ENCODE data around the gene SMOC1.

The SMOC1 gene

DNA sequence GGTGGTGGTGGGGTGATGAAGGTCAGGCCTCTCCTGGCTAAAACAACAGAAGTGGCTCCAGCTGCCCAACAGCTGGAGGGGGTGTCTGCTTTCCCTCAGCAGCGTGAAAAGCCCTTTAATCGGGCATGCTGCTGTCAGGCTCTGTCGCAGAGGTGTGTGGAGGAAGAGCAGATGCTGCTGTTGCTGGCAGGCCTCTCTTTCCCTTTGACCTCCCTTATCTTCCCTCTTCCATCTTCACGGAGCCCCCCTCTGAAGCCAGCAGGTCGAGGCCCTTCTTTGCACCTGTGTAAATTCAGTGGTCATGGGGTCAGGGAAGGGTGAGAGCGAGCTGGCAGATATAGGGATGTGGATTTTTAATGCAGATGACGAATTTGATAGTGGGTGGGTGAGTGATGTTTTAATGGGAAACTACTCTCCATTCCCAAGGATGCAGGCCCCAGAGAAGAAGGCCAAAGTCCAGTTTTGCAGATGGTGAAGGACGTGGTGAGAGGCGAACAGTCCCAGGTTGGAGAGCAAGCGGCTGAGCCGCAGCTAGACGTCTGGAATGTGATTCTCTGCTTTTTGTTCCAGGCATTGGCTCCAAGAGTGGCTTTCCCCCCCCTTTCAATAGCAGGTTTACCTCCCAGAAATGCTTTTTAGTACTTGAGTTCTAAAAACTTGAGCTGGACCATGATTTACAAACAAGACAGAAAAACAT, 64.0 kb downstream of the SMOC1 start:
- no peak for DNase-seq (ENCODE audit: low spot score)

DNA sequence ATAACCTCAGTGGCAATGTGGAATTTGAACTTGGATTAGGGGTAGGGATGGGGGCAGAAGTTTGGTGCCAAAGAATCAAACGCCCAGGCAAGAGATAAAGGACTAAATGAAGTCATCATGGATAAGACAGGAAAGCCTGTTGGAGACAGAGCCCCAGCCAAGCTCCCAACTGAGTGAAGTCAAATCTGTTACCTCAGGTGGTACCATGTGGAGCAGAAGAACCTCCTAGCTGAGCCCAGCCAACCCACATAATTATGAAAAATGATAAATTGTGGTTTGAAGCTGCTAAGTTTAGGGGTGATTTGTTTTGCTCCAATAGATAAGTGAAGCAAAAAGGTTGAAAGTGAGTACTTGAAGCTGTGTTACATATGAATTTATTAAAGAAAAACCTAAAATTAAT, 66.1 kb downstream of the SMOC1 start:
- no peak for DNase-seq (ENCODE audit: low spot score)

DNA sequence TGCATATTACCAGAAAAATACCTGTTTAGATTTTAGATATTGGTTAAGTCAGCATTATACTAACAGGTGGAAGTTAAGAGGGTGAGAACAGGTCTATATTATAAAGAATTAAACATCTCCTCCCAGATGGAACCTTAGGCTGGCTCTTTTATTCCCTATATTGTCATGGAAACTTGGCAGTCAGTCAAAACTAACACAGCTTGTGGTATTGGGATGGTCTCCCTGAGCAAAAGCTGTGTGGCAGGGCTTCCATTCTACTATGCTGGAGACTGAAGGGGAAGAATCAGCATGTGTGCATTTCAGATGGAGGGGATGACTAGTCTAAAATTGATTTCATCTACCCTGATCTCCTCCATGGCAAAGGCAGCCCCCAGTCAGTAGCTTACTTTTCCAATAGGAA, 66.7 kb downstream of the SMOC1 start:
- no peak for DNase-seq (ENCODE audit: low spot score)

DNA sequence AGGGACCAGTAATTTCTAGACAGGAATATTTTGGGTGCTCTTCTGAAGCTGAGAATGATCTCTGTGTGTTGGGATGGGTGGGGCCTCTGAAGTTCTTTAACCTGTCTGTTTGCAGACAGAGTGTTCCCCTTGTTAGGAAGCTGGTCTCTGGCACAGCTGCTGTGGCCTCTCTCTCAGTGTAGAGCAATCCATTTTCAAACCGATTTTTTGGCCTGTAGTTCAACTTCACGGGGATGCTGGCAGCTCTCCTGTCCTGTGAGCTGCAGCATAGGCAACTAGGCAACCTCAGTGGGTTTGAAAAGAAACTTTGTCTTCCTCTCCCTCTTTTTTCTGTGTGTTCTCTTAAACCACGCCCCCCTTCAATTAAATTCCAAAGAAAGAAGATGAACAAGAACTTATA, 69.1 kb downstream of the SMOC1 start:
- no peak for DNase-seq (ENCODE audit: low spot score)

DNA sequence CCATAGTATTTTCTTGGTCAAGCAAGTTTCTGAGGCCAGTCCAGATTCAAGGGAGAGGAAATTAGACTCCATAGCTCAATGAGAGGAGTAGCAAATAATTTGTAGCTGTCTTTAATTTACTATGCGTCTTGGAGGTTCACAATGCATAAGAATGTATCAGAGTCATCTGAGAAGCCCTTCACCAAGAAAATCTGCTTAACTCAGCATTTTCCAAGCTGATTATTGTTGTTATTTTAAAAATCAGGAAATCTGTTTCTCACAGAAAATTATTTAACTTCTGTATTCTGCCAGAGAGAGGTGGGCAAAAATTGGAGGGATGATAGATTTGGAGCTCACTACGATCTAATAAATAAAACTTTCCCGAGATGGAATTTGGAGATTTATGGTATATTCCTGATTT, 72.0 kb downstream of the SMOC1 start:
- no peak for DNase-seq (ENCODE audit: low spot score)

DNA sequence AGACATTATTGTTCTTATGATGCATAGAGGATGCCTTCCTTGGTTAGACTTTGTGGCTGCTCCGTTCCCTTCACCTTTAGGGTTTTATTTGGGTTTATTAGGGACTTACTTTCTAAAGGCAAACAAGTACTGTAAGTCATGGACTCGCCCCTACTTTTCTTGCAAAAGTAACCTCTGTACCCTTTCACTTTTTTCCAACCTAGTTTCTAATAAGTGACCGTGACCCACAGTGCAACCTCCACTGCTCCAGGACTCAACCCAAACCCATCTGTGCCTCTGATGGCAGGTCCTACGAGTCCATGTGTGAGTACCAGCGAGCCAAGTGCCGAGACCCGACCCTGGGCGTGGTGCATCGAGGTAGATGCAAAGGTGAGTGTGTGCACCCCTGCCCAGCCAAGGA, 72.7 kb downstream of the SMOC1 start:
- no peak for DNase-seq (ENCODE audit: low spot score)

DNA sequence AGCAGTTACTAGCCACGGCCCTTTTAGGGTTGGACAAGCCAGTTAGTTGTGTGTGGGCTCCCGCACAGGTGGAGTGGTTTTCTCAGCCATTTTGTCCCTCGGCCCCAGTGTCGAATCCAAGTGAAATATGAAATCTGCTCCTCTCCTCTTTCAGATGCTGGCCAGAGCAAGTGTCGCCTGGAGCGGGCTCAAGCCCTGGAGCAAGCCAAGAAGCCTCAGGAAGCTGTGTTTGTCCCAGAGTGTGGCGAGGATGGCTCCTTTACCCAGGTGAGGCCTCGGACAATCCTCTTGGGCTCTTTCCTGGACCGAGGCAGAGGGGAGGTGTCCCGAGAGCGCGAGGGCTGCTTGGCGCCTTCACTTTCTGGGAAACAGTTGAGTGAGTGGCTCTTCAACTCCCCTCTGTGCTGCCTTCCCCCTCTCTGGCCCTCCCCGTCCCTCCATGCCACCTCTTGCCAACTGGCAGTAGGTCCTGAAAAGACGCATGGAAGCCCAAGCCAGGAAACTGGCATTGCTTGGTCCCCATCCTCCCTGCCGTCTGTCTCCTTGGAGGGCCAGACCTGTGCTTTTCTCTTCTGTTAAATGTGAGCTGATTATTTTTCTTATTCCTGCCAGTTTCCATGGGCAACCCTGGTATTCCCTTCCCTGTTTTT, 74.2 kb downstream of the SMOC1 start:
- no peak for DNase-seq (ENCODE audit: low spot score)

DNA sequence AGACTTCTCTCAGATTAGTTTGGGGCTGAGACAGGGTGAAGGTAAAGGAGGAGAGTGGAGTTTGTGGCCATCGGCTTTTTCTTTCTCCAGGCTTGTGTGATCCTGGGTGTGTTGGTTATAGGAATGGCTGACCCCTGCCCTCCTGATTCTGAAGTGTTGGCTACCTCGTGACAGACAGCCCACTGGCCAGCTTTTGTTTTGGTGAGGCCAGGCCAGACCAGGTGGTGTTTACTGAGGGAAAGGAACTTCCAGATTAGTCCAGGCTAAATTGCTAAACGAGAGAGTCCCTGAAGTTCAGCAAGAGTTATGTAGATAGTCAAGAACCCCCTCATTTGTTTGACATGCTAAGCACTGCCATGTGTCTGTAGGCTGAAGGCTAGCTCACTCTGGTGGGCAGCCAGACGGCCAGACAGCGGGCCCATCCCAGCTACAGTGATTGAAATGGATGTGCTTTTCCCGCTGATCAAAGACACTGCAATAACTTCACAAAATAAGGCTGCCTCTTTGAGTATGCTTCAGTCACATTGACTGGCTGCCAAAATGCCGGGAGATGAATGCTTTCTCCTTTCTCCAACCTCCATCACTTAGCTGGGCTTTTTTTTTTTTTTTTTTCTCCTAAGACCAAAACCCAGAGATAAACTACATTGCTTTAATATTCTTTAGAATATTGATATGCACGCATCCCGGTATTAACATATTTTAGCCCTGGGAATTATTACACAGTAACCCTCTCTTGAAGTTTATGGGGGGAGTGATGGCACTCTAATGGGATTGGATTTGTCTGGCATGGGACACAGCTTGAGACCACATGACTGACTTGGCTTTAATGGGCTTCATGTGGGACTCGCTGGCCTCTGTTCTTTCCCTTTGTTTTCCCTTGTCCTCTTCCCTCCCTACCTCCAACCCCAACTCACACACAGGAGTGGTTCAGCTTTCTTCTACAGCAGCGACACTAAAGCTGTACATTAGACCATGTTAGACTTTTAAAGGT, 76.9 kb downstream of the SMOC1 start:
- DNase-seq (ENCODE audit: low spot score), result no peak

DNA sequence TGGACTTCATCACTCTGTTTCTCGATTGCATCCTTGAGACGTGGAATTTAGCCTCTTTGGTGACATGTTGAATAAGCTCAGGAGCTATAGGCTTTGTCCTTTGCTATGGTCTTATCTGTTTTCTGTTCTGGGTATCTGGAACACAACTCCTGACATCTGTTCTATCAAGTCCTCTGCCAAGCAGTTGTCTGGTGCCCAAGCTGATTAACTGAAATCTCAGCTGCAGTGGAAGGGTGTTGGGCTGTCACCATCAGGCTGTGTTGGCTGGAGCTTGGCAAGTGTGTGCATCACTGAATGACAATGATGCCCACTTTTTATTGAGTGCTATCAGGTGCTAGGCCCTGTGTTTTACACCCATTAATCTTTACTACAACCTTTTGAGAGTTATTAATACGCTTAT, 77.8 kb downstream of the SMOC1 start:
- no peak for DNase-seq (ENCODE audit: low spot score)

DNA sequence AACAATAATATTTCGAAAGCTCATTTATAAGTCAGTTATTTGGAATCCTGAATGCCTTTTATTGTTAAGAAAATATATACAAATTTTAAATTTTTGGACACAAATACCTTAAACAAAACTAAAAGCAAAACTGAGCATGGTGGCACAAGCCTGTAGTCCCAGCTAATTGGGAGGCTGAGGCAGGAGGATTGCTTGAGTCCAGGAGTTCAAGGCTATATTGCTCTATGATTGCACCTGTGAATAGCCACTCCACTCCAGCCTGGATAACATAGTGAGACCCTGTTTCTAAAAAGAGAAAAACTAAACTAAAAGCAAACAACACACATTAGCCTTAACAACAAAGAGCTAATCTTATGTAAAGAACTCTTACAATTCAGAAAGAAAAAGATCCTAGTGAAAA, 78.8 kb downstream of the SMOC1 start:
- no peak for DNase-seq (ENCODE audit: low spot score)

DNA sequence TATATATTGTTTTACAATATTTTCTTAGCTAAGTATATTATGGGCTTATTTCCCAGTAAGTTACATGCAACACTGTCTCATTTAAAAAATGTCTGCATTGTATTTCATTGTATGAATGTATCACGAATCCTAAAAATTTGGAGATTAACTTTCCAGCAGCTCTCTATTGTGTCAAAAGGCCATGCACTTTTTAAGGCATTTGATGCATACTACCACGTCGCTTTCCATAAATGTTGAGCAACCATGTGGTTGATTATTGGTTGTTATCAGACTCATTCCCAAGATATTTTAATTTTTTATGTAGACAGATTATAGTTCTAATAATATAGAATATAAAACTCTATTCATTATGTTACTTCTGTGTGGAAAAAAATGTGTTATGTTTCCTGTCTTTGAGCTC, 79.9 kb downstream of the SMOC1 start:
- DNase-seq (ENCODE audit: low spot score), result no peak

DNA sequence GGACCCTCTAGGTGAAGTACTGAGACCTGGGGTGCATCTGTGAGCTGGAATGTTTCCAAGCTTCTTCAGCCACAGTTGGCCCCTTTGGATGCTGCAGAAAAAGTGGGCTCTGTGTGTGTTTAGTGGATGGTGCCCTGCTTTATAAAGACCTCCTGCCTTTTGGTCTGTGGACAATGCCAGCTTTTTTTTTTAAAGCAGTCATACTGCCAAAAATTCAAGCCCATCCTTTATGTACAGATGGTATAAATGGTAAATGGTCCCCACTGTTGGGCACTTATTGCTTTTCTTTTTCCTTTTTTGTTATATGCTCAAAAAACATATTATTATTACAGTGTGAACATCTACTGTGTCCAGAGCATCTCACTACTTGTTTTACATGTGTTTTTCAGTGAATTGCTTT, 81.1 kb downstream of the SMOC1 start:
- no peak for DNase-seq (ENCODE audit: low spot score)

DNA sequence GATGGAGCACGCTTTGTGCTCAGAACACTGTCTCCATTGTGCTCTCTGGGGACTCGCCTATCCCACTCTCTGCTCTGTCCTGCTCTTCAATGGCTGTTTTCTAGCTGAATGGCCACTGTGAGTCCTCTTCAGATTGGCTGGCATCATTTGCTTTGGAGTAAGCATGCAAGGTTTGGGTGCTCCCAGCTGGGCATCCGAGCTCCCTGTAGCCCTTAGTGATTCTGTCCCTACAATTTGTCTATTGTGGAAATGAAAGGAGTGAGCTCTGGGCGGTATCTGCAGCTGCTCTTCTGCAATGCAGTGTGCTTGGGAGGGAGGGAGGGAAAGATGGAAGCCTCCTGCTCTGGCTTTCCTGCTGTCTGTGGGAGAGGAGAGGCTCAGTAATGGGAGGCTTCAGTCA, 84.8 kb downstream of the SMOC1 start:
- DNase-seq (ENCODE audit: low spot score), result no peak

DNA sequence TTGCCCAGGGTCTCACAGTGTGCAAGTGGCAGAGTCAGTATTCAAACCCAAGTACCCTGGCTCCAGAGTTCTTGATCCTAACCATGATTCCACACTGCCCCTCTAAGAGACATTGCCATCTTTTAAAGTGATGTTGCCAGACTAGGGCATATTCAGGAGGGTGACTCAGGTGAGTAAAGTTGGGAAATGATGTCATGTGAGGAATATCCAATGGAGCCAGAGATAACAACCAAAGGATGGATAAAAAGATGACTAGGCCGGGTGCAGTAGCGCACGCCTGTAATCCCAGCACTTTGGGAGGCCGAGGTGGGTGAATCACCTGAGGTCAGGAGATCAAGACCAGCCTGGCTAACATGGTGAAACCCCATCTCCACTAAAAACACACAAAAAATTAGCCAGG, 85.6 kb downstream of the SMOC1 start:
- DNase-seq (ENCODE audit: low spot score), result no peak

DNA sequence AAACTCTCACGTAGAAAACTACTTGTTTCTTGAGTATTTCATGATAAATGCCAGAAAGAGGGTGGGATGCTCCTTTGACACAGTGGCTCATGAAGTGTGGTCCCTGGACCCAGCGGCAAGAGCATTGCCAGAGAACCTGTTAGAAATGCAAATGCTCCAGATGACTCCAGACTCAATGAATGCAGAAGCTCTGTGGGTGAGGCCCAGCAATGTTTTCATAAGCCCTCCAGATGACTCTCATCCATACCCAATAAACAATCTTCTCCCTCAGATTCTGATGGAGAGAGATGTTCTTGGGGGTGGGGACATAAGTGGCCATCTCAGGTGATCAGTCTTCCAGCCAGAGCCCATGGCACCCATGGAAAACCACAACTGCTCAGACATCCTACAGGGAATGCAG, 88.9 kb downstream of the SMOC1 start:
- no peak for DNase-seq (ENCODE audit: low spot score)

DNA sequence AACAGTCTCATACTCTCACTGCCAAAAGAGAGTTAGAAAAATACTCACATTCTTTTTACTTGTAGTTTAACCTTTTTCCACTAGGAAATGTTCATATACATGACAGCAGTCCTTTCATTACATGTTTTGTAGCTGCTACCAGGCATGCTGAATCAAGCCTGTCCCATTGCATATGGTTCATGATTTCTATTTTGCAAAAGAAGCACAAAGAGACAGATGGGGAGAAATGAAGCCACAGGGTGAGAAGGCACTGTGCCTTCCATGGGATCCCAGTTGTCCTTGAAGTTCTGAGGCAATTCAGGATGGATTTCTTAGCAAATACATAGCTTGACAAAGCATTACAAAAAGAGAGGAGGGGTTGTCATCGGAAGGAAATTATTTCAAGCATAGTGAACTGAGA, 89.5 kb downstream of the SMOC1 start:
- no peak for DNase-seq (ENCODE audit: low spot score)

DNA sequence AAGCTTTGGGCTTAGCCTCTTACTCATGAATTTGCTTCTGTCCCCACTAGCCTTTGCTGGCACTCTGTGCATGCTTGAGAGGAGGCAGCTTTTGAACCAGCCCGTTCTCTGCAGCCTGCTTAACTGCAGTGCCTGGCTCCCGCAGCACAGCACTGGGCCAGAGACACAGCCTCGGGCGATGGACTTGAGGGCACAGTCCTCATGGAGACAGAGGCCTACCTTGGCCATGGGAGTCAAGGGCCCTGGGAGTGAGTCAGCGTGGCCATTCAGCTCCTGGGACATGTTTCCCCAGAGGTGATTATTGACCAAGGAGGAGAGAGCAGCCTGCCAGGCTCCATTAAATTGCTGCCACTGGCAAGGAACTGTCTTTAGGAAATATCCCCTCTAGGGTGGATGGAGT, 93.5 kb downstream of the SMOC1 start:
- DNase-seq (ENCODE audit: low spot score), result no peak

DNA sequence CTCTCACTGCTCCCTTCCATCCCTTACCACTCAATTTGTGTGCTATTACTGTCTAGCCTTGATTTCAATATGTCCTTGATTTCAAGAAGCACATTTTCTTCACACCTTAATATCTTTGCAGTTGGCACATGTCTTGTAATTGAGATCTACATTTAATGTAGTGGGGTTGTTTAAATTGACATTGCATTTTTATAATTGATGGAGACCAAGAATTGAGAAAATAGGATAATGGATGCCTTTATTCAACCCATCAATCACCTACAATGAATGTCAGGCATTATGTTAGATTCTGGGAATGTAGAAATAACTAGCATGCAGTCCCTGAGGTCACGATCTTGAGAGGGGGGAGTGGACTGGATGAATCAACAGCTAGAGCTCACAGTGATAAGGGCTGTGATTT, 94.6 kb downstream of the SMOC1 start:
- DNase-seq (ENCODE audit: low spot score), result no peak

DNA sequence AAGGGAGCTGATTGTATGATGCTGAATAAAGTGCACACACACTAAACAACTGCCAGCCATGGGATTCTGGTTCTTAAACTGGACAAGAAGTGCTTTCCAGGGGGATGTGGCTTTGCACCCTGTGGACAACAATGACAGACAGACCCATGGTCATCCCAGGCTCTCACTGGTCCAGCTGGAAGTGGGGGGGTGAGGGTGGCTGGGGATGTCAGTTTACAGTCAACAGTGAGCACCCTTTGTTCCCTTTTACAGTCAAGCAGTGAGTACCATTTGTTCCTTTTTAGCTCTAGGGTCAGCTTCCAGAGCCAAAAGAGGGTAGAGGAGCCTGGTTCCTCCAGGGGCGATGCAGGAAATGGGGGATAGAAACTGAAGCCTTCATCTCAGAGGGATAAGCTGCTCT, 100.7 kb downstream of the SMOC1 start:
- DNase-seq (ENCODE audit: low spot score), result no peak

DNA sequence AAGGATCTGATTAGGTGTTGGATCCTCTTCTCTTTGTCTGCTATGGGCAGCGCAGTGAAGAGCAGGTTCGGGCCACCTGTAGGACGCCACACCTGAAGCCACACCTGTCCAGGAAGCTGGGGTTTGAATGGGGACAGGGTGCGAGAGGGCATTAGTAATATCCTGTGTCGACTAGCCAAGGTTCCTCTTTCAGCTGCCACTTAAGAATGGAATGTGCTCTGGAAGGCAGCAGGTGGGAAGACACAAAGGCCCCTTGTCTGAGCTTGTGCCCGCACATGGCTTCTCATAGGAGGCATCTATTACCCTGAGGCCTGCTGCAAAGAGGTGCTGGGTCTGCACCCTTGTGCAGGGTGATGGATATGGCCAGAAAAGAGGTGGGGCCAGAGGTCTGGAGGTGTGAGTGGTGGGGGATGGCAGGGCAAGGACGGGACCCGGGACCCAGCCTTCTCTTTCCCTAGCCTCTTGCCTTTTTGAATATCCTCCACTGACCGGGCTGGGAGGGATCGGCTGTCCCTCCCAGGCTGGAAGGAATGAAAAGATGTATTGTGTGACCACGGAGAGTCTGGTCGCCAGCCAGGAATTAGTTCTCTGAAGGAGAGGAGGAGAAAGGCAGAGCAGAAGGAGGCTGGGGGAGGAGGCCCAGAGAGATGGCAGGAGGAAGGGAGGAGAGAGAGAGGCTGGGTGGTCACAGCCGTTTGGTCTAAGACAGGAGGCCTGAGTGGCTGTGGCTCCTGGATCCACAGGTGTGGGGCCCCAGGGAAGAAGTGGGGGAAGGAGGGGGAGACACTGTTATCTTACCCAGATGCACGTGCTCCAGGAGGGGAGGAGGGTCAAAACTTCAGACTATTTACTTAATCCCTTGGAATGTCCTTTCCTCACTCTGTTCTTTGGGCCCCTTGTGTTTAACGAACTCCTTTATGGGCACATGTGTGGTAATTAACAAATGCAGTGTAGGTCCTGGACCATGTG, 101.5 kb downstream of the SMOC1 start:
- peak; percentile 98 for DNase-seq (ENCODE audit: low spot score)

DNA sequence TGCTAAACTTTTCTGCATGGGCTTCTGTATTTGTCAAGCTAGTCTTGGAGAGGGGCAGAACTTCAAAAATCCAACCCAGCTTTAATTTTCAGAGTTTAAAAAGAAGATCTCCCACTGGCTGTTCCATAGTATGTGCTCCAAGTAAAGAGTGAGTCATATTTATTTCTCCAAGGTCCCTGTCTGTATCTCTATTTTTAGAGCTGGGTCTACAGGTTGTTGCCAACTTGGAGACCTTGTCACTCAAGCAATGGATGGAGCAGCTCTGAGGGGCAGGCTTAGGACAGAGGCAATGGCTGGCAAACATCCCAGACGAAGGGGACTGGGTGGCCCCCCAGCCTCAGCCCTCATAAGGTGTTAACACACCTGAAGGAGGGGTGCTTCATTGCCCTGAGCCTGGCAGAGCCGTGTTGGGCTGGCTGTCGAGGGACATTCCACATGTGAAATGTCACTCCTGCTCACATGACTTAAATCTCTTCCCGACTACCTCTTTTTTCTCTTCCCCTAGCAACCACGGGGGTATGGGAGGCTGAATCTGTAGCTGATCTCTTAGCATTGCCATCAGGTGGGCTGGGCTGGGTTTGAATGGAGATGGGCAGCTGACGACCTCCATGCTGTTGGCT, 103.1 kb downstream of the SMOC1 start:
- DNase-seq (ENCODE audit: low spot score), result no peak
